SW480 (cell line): ENCODE measurements around the gene GALNT9.
A peak's percentile ranks its signal among the peaks of the same experiment; 100 is the strongest.

ENCODE experiments used
- DNase-seq: peaks from one replicate; pipeline ENCODE4 v3.0.0-alpha.2; 2016; ENCODE audit warnings: low spot score

Gene GALNT9

GRCh38 chr12:132169376-132169775 is 160.0 kb downstream of the GALNT9 start:
- DNase-seq = no peak

GRCh38 chr12:132168311-132169031 is 160.9 kb downstream of the GALNT9 start:
- DNase-seq = no peak

- DNase-seq = peak; percentile 70
Observed at GRCh38 chr12:132167611-132168310, 161.6 kb downstream of the GALNT9 start.

- no peak for DNase-seq
Observed at GRCh38 chr12:132166801-132167591, 162.4 kb downstream of the GALNT9 start.

- no peak for DNase-seq
Observed at GRCh38 chr12:132166093-132166492, 163.3 kb downstream of the GALNT9 start.

DNA sequence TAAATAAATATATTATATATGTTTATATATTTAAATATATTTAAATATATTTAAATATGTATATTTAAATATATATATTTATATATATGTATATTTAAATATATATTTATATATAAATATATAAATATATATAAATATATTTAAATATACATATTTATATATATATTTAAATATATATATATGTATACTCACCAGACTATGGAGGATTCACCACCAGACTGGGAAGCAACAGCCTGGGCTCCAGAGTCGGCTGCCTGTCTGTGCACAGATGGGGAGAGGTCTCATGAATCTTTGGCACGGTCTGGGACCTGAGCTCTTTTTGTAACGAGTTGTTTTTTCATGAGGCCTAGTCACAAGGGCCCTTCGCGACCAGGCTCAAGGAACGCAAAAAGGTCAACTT is 163.8 kb downstream of the GALNT9 start:
- no peak for DNase-seq

DNA sequence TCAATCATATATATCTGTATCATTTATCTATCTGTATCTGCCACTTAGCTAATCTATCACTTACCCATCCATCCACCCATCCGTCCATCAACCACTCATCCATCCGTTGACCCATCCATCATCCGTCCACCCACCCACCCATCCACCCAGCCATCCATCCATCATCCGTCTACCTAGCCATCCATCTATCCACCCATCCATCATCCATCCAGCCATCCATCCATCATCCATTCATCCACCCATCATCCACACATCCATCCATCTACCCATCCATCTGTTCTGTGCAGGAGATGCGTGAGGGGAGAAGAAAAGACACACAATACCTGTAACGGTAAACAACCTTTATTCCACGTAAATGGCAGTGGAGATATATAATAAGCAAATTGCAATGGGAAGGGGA is 165.0 kb downstream of the GALNT9 start:
- no peak for DNase-seq

DNA sequence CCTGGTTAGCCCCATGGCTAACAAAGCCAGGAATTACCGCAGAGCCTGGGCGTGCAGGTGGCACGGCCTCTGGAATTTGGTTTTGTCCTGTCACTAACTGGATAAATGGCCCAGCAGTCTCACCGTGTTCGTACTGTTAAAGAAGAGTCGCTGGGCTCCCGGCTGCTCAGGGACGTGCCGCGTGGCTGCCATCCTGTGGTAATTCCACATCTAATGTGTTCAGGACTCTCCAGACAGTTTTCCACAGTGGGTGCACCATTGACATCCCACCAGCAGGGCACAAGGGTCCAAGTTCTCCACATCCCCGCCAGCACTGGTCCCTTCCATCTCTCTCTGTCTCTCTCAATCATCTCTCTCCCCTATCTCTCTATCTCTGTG is 165.5 kb downstream of the GALNT9 start:
- peak; percentile 66 for DNase-seq

DNA sequence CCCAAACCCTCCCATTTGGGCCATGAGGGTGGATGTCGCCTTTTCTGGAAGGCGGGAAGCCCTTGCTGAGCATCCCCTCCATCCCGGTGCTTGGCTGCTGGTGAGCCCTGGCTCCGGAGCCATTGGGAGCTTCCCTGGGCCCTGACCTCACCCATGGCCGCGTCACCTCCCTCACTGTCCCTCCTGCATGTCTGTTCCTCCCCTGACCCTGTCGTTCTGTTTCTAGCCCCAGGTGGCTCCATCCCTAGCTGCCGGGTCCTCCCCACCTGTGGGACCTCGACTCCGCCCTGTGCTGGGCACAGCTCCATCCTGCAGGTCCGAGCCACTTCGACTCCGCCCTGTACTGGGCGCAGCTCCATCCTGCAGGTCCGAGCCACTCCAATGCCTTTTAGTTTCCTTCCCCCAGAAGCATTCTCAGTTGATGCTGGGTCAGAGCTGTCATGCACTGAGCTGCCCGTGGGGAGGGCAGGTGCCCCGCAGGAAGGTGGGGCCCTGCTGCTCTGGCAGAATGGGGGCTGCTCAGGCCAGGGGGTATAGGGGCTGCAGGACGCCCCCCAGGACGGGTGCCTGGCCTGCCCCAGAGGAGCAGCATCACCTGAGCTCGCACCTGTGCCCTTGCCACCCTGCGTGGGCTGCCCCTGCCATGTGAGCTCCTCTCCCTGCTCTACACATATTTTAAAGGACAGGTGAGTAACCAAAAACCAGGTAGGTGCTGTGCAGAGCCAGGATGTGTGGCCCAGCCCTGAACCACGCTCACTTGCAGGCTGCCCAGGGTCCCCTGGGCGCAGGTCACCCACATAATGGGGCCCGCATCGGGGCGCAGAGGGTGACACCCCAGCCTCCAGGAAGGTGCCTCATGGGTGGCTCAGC is 166.1 kb downstream of the GALNT9 start:
- peak; percentile 49 for DNase-seq

GRCh38 chr12:132162508-132163031 is 166.8 kb downstream of the GALNT9 start:
- peak; percentile 87 for DNase-seq

- no peak for DNase-seq
Observed at GRCh38 chr12:132161796-132162507, 167.4 kb downstream of the GALNT9 start.

DNA sequence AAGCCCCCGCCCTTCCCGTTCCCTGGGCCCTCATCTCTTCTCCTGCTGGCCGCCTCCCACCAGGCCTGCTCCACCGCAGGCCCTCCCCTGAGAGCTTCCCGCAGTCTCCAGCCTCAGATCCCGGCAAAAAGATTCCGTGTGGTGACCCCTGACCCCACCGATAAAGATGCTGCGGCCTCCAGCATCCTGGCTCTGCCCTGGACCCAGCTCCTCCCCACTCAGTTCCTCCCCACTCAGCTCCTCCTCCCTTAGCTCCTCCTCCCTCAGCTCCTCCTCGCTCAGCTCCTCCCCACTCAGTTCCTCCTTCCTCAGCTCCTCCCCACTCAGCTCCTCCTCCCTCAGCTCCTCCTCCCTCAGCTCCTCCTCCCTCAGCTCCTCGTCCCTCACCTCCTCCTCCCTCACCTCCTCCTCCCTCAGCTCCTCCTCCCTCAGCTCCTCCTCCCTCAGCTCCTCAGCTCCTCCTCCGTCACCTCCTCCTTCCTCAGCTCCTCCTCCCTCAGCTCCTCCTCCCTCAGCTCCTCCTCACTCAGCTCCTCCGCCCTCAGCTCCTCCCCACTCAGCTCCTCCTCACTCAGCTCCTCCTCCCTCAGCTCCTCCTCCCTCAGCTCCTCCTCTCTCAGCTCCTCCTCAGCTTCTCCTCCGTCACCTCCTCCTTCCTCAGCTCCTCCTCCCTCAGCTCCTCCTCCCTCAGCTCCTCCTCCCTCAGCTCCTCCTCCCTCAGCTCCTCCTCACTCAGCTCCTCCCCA is 168.2 kb downstream of the GALNT9 start:
- no peak for DNase-seq

GRCh38 chr12:132160601-132161035 is 168.8 kb downstream of the GALNT9 start:
- DNase-seq = no peak

DNA sequence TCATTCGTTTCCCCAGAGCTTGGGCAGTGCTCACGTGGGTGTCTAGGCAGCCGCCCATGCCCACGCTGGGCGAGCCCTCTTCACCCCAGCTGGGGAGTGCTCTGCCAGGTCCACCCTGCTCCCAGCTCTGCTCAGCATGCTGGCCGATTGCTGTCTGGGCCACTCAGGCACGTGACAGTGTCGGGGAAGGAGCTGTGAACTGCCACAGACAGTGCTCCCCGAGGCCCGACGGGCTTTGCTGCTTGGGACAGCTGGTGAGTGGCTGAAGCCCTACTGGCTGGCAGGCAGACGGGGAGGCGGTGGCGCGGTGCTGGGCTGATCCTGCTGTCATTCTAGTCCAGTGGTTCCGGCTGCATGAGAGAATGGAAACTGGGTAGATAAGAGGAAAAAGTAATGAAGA is 169.4 kb downstream of the GALNT9 start:
- no peak for DNase-seq

DNA sequence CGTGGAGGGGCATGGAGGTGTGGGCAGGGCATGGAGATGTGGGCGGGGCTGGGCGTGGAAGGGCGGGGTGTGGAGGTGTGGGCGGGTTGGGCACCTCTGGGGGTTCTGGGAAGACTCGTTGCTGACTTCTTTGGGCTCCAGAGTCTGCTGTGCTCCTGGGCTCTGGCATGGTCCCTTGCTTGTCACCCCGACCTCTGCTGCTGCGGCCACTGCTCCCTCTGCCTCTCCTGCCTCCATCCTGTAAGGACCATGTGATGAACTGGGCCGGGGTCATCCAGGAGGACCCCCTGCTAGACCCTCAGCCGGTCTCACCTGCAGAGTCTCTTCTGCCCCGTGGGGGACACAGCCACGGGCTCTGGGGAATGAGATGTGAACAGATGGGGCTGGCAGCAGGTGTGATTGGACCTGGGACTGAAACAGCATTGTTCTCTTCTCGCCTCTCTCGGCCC is 169.8 kb downstream of the GALNT9 start:
- peak; percentile 76 for DNase-seq

GRCh38 chr12:132158677-132159554 is 170.5 kb downstream of the GALNT9 start:
- peak; percentile 52 for DNase-seq

DNA sequence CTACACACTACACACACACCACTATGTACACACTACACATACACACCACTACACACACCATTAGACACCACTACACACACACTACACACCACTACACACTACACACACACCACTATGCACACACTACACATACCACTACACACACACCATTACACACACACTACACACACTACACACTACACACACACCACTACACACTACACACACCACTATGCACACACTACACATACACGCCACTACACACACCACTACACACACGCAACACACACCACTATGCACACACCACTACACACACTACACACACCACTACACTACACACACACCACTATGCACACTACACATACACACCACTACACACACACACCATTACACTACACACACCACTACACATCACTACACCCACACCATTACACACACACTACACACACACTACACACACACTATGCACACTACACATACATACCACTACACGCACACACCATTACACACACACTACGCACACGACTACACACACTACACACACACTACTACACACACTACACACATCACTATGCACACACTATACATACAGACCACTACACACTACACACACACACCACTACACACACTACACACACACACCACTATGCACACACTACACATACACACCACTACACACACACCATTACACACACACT is 171.5 kb downstream of the GALNT9 start:
- no peak for DNase-seq

- no peak for DNase-seq
Observed at GRCh38 chr12:132156573-132157325, 172.6 kb downstream of the GALNT9 start.
